Ovary (tissue), 3 donors: ENCODE measurements around the gene CORO1A.
"Not testable (repeated sequence)": the region's sequence is repeated elsewhere in the genome, so short reads cannot be mapped to it uniquely, and the experiment has no call there.

Source experiments
- CTCF ChIP-seq, 3 donors: fragments of 450-650 bp in 2 of 3; fragments of 200-600 bp in 1 of 3; IDR thresholded peaks; one replicate each; pipeline versions ENCODE4 v1.5.1 to v1.8.0; 2016 to 2022; ENCODE audit warnings: antibody characterized with exemption in 3 of 3, mild to moderate bottlenecking in 1 of 3
- EP300 ChIP-seq: sonication (generic); formaldehyde crosslinking; IDR thresholded peaks from one replicate; pipeline ENCODE4 v1.6.1; 2017; ENCODE audit warnings: antibody characterized with exemption
- POLR2A ChIP-seq: fragments of 450-650 bp; IDR thresholded peaks from one replicate; pipeline ENCODE4 v1.6.1; 2017; ENCODE audit warnings: antibody characterized with exemption, mild to moderate bottlenecking, moderate library complexity
- donor health status: DM: no; HTN: no; CAD: no.

- TF ChIP-seq CTCF (IDR thresholded peaks at IDR 0.05); POLR2A; EP300: not testable (repeated sequence)
Measured at GRCh38 chr16:30176876-30177275, 6.5 kb upstream of the CORO1A start.
